Measurements from ENCODE around the gene FAM184B.

DNA sequence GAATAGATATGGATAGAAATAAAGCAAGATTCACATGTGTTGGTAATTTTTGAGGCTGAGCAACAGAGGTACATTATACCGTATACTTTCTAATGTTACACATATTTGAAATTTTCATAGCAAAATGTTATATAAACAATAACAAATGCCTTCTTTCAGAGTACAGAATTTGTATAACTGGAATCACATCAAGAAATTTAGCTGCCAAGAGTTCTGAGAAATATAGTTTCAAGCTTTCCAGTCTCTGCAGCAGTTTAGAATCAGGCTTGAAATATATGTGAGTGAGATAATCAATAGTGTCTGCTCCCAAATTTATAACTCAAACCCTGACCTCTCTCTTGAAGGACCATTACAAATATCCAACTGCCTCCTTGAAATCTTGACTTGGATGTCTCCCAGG lies 23.8 kb downstream of the FAM184B start:
- TF ChIP-seq EZH2 (IDR thresholded peaks at IDR 0.05; ENCODE audit: low read depth, unreplicated experiment) (no peak), EZH2phosphoT487 (IDR thresholded peaks at IDR 0.05; ENCODE audit: unreplicated experiment) (no peak), CREB1 (CRISPR knock-in tag; IDR thresholded peaks at IDR 0.05; ENCODE audit: low read depth) (no peak), STAT1 (IDR thresholded peaks at IDR 0.05; ENCODE audit: unreplicated experiment) (no peak), POLR2AphosphoS5 (IDR thresholded peaks at IDR 0.05; ENCODE audit: low read depth) (no peak), NANOG (IDR thresholded peaks at IDR 0.05; ENCODE audit: borderline replicate concordance) (no peak), JUNB (IDR thresholded peaks at IDR 0.05; ENCODE audit: unreplicated experiment) (no peak)
- TF ChIP-seq, protein P1, sequence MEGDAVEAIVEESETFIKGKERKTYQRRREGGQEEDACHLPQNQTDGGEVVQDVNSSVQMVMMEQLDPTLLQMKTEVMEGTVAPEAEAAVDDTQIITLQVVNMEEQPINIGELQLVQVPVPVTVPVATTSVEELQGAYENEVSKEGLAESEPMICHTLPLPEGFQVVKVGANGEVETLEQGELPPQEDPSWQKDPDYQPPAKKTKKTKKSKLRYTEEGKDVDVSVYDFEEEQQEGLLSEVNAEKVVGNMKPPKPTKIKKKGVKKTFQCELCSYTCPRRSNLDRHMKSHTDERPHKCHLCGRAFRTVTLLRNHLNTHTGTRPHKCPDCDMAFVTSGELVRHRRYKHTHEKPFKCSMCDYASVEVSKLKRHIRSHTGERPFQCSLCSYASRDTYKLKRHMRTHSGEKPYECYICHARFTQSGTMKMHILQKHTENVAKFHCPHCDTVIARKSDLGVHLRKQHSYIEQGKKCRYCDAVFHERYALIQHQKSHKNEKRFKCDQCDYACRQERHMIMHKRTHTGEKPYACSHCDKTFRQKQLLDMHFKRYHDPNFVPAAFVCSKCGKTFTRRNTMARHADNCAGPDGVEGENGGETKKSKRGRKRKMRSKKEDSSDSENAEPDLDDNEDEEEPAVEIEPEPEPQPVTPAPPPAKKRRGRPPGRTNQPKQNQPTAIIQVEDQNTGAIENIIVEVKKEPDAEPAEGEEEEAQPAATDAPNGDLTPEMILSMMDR (conservative IDR thresholded peaks at IDR 0.05; ENCODE audit: low read depth in 2 of 2), result no peak
- TF ChIP-seq, protein P2, sequence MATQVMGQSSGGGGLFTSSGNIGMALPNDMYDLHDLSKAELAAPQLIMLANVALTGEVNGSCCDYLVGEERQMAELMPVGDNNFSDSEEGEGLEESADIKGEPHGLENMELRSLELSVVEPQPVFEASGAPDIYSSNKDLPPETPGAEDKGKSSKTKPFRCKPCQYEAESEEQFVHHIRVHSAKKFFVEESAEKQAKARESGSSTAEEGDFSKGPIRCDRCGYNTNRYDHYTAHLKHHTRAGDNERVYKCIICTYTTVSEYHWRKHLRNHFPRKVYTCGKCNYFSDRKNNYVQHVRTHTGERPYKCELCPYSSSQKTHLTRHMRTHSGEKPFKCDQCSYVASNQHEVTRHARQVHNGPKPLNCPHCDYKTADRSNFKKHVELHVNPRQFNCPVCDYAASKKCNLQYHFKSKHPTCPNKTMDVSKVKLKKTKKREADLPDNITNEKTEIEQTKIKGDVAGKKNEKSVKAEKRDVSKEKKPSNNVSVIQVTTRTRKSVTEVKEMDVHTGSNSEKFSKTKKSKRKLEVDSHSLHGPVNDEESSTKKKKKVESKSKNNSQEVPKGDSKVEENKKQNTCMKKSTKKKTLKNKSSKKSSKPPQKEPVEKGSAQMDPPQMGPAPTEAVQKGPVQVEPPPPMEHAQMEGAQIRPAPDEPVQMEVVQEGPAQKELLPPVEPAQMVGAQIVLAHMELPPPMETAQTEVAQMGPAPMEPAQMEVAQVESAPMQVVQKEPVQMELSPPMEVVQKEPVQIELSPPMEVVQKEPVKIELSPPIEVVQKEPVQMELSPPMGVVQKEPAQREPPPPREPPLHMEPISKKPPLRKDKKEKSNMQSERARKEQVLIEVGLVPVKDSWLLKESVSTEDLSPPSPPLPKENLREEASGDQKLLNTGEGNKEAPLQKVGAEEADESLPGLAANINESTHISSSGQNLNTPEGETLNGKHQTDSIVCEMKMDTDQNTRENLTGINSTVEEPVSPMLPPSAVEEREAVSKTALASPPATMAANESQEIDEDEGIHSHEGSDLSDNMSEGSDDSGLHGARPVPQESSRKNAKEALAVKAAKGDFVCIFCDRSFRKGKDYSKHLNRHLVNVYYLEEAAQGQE (IDR thresholded peaks at IDR 0.05; ENCODE audit: unreplicated experiment), result no peak
- TF ChIP-seq, protein P3, sequence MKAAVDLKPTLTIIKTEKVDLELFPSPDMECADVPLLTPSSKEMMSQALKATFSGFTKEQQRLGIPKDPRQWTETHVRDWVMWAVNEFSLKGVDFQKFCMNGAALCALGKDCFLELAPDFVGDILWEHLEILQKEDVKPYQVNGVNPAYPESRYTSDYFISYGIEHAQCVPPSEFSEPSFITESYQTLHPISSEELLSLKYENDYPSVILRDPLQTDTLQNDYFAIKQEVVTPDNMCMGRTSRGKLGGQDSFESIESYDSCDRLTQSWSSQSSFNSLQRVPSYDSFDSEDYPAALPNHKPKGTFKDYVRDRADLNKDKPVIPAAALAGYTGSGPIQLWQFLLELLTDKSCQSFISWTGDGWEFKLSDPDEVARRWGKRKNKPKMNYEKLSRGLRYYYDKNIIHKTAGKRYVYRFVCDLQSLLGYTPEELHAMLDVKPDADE (IDR thresholded peaks at IDR 0.05), result no peak

Measured in GM23338 (cell line).